Lower lobe of right lung (tissue), 2 donors: ENCODE data around the gene NEDD4L. TPM values are rescaled to one million over a fixed set of nuclear protein-coding genes. Genes with fewer than 3 reads are reported as not detected.
A peak's percentile ranks its signal among the peaks of the same experiment; 100 is the strongest.
"Not testable (repeated sequence)": the region's sequence is repeated elsewhere in the genome, so short reads cannot be mapped to it uniquely, and the experiment has no call there.

Experiments
- ATAC-seq, 2 donors: fragments of 200-7000 bp; cut with Tn5 transposase; one replicate each; pipeline ENCODE4 v1.9.1; 2020 to 2022; ENCODE audit warnings: mild to moderate bottlenecking in 2 of 2, moderate library complexity in 2 of 2
- DNase-seq: peaks from one replicate; pipeline ENCODE4 v3.0.0-alpha.2; 2020
- H3K27ac ChIP-seq: fragments of 200-600 bp; one replicate; pipeline ENCODE4 v1.8.0; 2022
- H3K27me3 ChIP-seq: fragments of 200-600 bp; one replicate; pipeline ENCODE4 v1.8.0; 2022; ENCODE audit warnings: low read depth
- H3K36me3 ChIP-seq: fragments of 200-600 bp; one replicate; pipeline ENCODE4 v1.8.0; 2022; ENCODE audit warnings: mild to moderate bottlenecking
- H3K4me1 ChIP-seq: fragments of 200-600 bp; one replicate; pipeline ENCODE4 v1.8.0; 2022
- H3K4me3 ChIP-seq: fragments of 200-600 bp; one replicate; pipeline ENCODE4 v1.8.0; 2022; ENCODE audit warnings: mild to moderate bottlenecking
- H3K9me3 ChIP-seq: fragments of 200-600 bp; one replicate; pipeline ENCODE4 v1.8.0; 2022
- CTCF ChIP-seq: fragments of 200-600 bp; IDR thresholded peaks from one replicate; pipeline ENCODE4 v1.8.0; 2022; ENCODE audit warnings: antibody characterized with exemption, mild to moderate bottlenecking
- intact Hi-C: fragments of 100-400 bp; cut with DNase I; formaldehyde crosslinking; loops from one replicate; pipeline ENCODE4 v1.11.0; 2022
- total RNA-seq: library from RNA; stranded (reverse); fragmentation: NEBNext Ultra II Directional; extraction: Animal tissue kit (Norgen Biotek cat#: 25700); gene quantifications from one replicate; pipeline ENCODE4 v1.2.1, GENCODE V29; 2021
- donor health status: DM: no; HTN: yes; CAD: no; lungs with severe emphysema.

Gene NEDD4L
- total RNA-seq, 1 donor from 2014 or later, result 203 TPM

- H3K4me3 ChIP-seq, result no peak overlapping the region
- no peak for DNase-seq
- no peaks in the 10 kb centered on the region for H3K27me3 ChIP-seq
- ATAC-seq, result peak in 1 of 2 donors; percentile 9
- TF ChIP-seq CTCF, result no peak
- intact Hi-C loops, result no loop called here
- no peak overlapping the region for H3K27ac ChIP-seq
- no peaks in the 10 kb centered on the region for H3K9me3 ChIP-seq
- peaks cover 3% of the 10 kb centered on the region for H3K36me3 ChIP-seq
- no peaks in the 10 kb centered on the region for H3K4me1 ChIP-seq
Measured at GRCh38 chr18:58168993-58169392, 125.0 kb downstream of the NEDD4L start.

GRCh38 chr18:58169472-58169871, 125.4 kb downstream of the NEDD4L start:
- peaks cover 3% of the 10 kb centered on the region for H3K36me3 ChIP-seq
- no peak for TF ChIP-seq CTCF
- H3K4me1 ChIP-seq, result no peaks in the 10 kb centered on the region
- ATAC-seq (no peak), DNase-seq (no peak)
- no peaks in the 10 kb centered on the region for H3K9me3 ChIP-seq
- no peaks in the 10 kb centered on the region for H3K27me3 ChIP-seq
- no peak overlapping the region for H3K27ac ChIP-seq
- no peak overlapping the region for H3K4me3 ChIP-seq
- intact Hi-C loops, result no loop called here

GRCh38 chr18:58170036-58170435, 126.0 kb downstream of the NEDD4L start:
- H3K4me3 ChIP-seq, DNase-seq: not testable (repeated sequence)

GRCh38 chr18:58172031-58172430, 128.0 kb downstream of the NEDD4L start:
- H3K27ac ChIP-seq, result no peak overlapping the region
- no peaks in the 10 kb centered on the region for H3K27me3 ChIP-seq
- H3K4me3 ChIP-seq, result no peak overlapping the region
- DNase-seq (no peak), ATAC-seq (no peak)
- no peak for TF ChIP-seq CTCF
- no peaks in the 10 kb centered on the region for H3K9me3 ChIP-seq
- H3K4me1 ChIP-seq, result peaks cover 11% of the 10 kb centered on the region
- intact Hi-C loops, result no loop called here
- no peaks in the 10 kb centered on the region for H3K36me3 ChIP-seq

More at GRCh38 chr18:58170036-58170435, 126.0 kb downstream of the NEDD4L start:
- intact Hi-C loops, H3K27ac ChIP-seq, H3K27me3 ChIP-seq, H3K4me1 ChIP-seq, H3K36me3 ChIP-seq, H3K9me3 ChIP-seq, ATAC-seq: not testable (repeated sequence)

GRCh38 chr18:58174285-58174684, 130.3 kb downstream of the NEDD4L start:
- peaks cover 32% of the 10 kb centered on the region for H3K4me1 ChIP-seq
- H3K27ac ChIP-seq, result no peak overlapping the region
- H3K36me3 ChIP-seq, result no peaks in the 10 kb centered on the region
- no peak for ATAC-seq
- TF ChIP-seq CTCF, result no peak
- no peaks in the 10 kb centered on the region for H3K27me3 ChIP-seq
- DNase-seq, result no peak
- intact Hi-C loops, result no loop called here
- H3K9me3 ChIP-seq, result no peaks in the 10 kb centered on the region
- H3K4me3 ChIP-seq, result no peak overlapping the region

- no peaks in the 10 kb centered on the region for H3K27me3 ChIP-seq
- no peak overlapping the region for H3K4me3 ChIP-seq
- H3K36me3 ChIP-seq, result no peaks in the 10 kb centered on the region
- H3K27ac ChIP-seq, result no peak overlapping the region
- no peak for TF ChIP-seq CTCF
- H3K4me1 ChIP-seq, result peaks cover 39% of the 10 kb centered on the region
- no peaks in the 10 kb centered on the region for H3K9me3 ChIP-seq
- ATAC-seq (peak in 1 of 2 donors; percentile 30), DNase-seq (no peak)
- intact Hi-C loops, result no loop called here
Measured at GRCh38 chr18:58175122-58175785, 131.2 kb downstream of the NEDD4L start.
